A673 (cell line): Measurements from ENCODE around the gene CLASRP.

Source experiments
- CTCF ChIP-seq: fragments of 300-800, 200-600 bp; sonication (generic); conservative IDR thresholded peaks from 2 replicates; pipeline ENCODE4 v1.5.1; 2017; ENCODE audit warnings: low read depth, mild to moderate bottlenecking, antibody characterized with exemption, low read length, moderate library complexity, mixed read lengths
- EZH2 ChIP-seq: fragments of 200-600 bp; sonication (generic); IDR thresholded peaks from 2 replicates; pipeline ENCODE4 v1.6.1; 2017; ENCODE audit warnings: borderline replicate concordance, low read depth, mild to moderate bottlenecking, mixed read lengths, antibody characterized with exemption, low read length; ENCODE audit not compliant: poor library complexity, severe bottlenecking

GRCh38 chr19:45030825-45031224 lies 8.0 kb upstream of the CLASRP start:
- no peak for TF ChIP-seq CTCF
- no peak for TF ChIP-seq EZH2
